ENCODE measurements around the gene ARHGDIA.

ARHGDIA gene

DNA sequence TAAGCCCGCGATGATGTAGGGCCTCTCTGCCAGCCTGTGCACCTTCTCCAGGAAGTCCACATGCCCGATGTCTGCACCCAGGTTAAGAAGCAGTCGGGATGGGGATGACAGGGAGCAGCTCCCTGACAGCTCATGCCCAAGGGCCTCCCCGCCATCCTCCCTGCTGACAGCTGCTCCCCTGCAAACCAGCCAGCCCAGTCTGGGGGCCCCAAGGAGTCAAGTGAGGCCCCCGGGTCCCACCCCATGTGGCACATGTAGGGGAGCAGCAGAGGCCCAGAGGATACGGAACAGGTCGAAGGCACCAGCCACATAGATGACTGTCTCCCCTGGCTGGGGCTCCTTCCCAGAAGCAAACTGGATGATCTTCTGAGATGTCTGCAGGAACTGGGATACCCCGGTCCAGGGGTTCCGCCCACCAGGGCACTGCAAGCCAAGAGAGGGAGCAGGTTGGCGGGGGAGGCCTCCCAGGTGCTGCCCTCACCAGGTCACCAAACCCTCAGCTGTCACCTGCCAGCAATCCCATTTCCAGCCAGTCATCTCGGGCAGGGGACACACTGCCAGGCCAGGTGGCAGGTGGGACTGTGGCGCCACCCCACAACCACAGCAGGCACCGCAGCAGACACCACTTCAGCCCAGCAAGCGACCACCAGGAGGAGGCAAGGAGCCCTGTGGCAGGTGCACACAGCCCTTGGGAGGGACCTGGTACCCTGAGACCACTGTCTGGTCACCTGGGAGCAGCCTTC lies 35.5 kb upstream of the ARHGDIA start:
- DNase-seq (ENCODE audit: extremely low read depth in 1 of 2, low read depth in 1 of 2) = no peak

GRCh38 chr17:81905993-81906392 lies 34.9 kb upstream of the ARHGDIA start:
- DNase-seq (ENCODE audit: extremely low read depth in 1 of 2, low read depth in 1 of 2) = no peak

- DNase-seq (ENCODE audit: extremely low read depth in 1 of 2, low read depth in 1 of 2) = no peak
Observed at GRCh38 chr17:81905424-81905875, 34.3 kb upstream of the ARHGDIA start.

- no peak for DNase-seq (ENCODE audit: extremely low read depth in 1 of 2, low read depth in 1 of 2)
Observed at GRCh38 chr17:81904600-81905423, 33.7 kb upstream of the ARHGDIA start.

- DNase-seq (ENCODE audit: extremely low read depth in 1 of 2, low read depth in 1 of 2) = no peak
Observed at GRCh38 chr17:81903896-81904599, 32.9 kb upstream of the ARHGDIA start.

DNA sequence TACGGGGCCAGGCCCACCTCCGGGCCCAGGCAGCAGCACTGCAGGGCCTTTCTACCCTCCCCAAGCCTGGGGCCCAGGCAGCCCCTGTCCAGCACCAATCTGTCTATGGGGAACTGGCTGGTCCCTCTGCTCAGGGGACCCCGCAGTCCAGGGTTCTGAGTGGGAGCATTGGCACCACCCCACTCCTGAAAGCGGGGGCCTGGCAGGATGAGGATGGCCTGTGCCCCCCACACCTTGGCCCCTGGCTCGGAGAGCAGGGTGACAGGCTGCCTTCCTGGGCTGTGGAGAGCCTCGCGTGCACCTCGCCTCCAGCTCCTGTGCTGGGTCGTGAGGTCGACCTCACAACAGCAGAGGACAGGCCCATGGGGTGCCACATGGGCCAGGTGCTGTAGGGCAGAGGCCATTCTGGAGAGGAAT lies 32.3 kb upstream of the ARHGDIA start:
- DNase-seq (ENCODE audit: extremely low read depth in 1 of 2, low read depth in 1 of 2) = no peak

DNA sequence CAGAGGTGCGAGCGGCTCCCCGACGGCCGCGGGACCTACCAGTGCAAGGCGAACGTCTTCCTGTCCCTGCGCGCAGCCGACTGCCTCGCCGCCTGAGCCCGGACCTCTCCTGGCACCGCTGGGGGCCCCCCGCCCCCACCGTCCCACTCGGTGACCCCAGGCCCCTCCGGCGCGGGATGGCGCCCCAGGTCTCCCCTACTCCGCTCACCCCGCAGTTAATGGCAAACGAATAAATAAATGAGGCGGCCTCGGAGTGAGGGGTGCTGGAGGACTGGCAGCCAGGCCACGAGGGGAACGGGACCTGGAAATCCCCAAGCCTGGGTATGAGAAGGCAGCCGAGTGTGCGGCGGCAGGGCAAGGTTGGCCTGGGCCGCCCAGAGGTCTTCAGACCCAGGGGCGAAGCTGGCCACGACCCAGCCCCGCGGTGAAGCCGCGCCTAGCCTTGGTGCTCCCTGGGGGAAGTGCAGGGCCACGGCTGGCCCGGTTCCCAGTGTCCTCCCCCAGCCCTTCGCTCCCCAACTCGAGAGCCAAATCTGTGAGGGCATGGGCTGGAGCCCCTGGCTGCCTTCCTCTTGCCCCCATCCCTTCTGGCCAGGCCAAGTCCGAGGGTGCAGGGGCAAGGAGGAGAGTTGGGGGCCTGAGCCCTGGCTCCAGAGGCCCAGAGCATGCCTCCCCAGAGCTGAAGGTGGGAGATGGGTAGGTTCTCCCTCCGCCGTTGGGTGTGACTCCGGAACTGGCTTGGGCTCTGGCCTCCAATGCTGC lies 31.7 kb upstream of the ARHGDIA start:
- no peak for DNase-seq (ENCODE audit: extremely low read depth in 1 of 2, low read depth in 1 of 2)

DNA sequence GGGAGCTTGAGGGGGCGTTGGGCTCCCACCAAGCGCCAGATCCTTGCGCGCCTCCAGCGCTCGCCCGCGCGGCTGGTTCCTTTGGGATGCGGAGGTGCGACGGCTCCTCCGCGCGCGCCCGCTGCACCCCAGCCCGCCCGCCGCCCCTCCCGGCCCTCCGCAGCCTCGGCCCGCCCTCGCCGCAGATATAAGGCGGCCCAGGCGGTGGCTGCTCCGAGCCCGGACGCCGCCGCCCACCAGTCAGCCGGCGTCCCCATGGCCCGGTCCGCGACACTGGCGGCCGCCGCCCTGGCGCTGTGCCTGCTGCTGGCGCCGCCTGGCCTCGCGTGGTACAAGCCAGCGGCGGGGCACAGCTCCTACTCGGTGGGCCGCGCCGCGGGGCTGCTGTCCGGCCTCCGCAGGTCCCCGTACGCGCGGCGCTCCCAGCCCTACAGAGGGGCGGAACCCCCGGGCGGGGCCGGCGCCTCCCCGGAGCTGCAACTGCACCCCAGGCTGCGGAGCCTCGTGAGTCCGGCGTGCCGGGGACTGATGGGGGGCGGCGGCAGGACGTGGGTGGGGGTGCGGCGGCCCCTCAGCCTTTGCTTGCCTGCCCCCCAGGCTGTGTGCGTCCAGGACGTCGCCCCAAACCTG lies 31.0 kb upstream of the ARHGDIA start, which contains the start of gene NPB:
Gene NPB, plus strand, starts transcription at position 216 of the 630 bp plus-strand sequence. Its CDS starts 40 bp downstream, at position 256.
- DNase-seq (ENCODE audit: extremely low read depth in 1 of 2, low read depth in 1 of 2) = no peak

GRCh38 chr17:81901167-81902022 lies 30.3 kb upstream of the ARHGDIA start:
- no peak for DNase-seq (ENCODE audit: extremely low read depth in 1 of 2, low read depth in 1 of 2)

DNA sequence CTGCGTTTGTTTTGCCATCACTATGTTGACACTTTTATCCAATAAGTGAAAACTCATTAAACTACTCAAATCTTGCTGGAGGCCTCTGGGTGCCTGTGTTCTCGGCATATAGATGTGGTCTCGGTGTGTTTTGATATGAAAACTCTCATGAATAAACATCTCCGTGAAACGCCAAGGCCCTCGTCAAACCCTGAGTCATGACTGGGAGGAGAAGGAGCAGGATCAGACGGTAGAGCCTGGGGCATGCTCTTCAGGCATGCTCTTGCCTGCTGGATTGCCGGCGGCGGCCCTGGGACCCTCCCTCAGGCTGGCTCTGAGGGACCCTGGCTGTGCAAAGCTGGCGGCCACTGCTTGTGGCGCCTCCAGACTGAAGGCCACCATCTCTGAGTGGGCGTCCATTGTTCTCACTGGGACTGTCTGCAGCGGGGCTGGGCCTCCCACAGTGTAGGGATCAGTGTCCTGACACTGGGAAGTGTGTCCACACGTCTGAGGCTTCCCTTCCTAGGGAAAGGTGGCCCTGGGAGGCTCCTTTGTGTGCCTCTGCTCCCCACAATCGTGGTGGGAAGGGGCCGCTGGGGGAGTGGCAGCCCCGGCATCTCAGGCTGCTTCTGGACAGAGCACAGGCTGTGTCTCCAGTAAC lies 29.2 kb upstream of the ARHGDIA start:
- no peak for DNase-seq (ENCODE audit: extremely low read depth in 1 of 2, low read depth in 1 of 2)

DNA sequence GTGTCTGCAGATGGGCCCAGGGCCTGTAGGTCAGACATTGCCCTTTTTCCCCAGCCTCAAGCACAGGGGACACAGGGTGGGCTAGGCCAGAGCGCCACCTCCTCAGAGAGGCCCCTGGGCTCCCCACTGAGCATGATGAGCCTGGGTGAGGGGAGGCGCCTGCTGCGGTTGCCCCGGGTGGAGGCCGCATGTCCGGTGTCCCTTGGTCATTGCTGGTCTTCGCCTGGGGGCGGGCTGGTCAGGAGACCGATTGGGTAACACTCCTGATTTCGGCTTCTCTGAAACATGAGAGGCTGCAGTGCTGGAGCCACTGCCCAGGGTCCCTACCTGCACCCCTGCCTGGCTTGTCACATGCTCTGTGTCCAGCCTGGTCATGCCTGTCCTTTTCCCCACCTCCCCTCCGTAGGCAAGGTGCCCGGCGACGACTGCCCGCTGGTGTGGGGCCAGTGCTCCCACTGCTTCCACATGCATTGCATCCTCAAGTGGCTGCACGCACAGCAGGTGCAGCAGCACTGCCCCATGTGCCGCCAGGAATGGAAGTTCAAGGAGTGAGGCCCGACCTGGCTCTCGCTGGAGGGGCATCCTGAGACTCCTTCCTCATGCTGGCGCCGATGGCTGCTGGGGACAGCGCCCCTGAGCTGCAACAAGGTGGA lies 28.5 kb upstream of the ARHGDIA start:
- DNase-seq (ENCODE audit: extremely low read depth in 1 of 2, low read depth in 1 of 2) = no peak

DNA sequence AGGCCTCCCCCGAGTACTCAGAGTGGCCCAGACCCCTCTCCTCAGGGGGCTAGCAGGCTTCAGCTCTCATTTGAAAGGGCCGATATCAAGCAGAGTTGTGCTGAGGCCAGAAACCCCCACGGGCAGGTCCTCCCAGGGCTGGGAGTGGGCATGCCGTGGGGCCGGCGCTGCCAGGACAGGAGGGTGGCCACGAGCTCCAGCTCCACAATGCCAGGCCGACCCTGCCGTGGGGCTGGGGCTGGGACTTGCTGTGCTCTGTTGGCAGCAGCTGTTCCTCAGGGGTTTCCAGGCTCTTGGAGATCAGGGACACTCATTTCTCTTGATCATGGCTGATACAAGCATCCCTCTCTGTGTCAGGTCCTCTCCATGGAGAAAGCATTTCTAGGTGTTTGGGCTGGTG lies 27.7 kb upstream of the ARHGDIA start:
- no peak for DNase-seq (ENCODE audit: extremely low read depth in 1 of 2, low read depth in 1 of 2)

GRCh38 chr17:81898029-81898866 lies 27.1 kb upstream of the ARHGDIA start:
- no peak for DNase-seq (ENCODE audit: extremely low read depth in 1 of 2, low read depth in 1 of 2)

GRCh38 chr17:81895400-81895799 lies 24.3 kb upstream of the ARHGDIA start:
- DNase-seq (ENCODE audit: extremely low read depth in 1 of 2, low read depth in 1 of 2) = no peak

DNA sequence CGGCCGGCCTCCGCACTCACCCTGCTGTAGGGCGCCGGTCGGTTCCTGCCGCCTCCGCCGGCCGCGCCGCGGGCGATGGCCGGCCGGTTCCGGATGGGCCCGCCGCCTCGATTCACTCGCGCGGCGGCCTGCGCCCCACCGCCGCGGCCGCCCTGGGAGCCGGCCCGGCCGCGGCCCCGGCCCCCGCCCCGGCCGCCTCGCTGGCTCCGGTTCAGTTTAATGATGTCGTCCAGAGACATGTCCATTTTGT lies 20.1 kb upstream of the ARHGDIA start:
- no peak for DNase-seq (ENCODE audit: extremely low read depth in 1 of 2, low read depth in 1 of 2)

GRCh38 chr17:81890447-81891302 lies 19.5 kb upstream of the ARHGDIA start:
- no peak for DNase-seq (ENCODE audit: extremely low read depth in 1 of 2, low read depth in 1 of 2)

GRCh38 chr17:81889602-81890001 lies 18.5 kb upstream of the ARHGDIA start:
- no peak for DNase-seq (ENCODE audit: extremely low read depth in 1 of 2, low read depth in 1 of 2)
